Measurements from ENCODE around the gene IQSEC1. TPM values are rescaled to one million over a fixed set of nuclear protein-coding genes. Genes with fewer than 3 reads are reported as not detected.

The IQSEC1 gene
- total RNA-seq, 2 donors from 2014 or later = 57.5 to 63.9 TPM

DNA sequence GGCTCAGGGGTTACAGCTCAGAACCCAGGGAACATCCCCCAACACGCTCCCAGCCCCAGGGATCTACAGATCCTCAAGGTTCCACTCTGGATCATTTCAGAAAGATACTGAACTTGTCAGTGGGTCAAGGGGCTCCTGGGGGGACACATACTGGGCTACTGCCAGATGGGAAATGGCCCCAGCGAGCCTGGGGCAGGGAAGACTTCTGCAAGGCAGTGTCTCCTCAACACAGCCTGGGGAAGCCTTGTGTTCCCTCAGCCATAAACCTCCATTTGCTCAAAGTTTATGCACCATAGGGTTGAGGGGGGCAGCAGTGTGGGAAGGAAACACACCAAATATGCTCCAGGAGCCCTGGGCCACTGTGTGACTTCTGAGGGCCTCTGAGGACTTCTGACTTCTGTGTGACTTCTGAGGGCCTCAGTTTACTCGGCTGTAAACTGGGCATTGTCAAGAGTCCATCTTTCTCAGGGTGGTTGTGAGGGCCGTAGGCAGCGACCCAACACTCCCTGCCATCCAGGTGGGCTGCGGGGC lies 58.4 kb downstream of the IQSEC1 start:
- H3K36me3 ChIP-seq = no peaks in the 10 kb centered on the region
- DNase-seq (ENCODE audit: low spot score) = no peak
- no peaks in the 10 kb centered on the region for H3K9me3 ChIP-seq
- H3K4me3 ChIP-seq = peak overlapping the region; percentile 1 to 27
- H3K27me3 ChIP-seq = no peaks in the 10 kb centered on the region
- peaks cover 0 to 48% of the 10 kb centered on the region in 2 donors for H3K4me1 ChIP-seq
- H3K27ac ChIP-seq = peak overlapping the region; percentile 68 to 81
- TF ChIP-seq, protein P1, sequence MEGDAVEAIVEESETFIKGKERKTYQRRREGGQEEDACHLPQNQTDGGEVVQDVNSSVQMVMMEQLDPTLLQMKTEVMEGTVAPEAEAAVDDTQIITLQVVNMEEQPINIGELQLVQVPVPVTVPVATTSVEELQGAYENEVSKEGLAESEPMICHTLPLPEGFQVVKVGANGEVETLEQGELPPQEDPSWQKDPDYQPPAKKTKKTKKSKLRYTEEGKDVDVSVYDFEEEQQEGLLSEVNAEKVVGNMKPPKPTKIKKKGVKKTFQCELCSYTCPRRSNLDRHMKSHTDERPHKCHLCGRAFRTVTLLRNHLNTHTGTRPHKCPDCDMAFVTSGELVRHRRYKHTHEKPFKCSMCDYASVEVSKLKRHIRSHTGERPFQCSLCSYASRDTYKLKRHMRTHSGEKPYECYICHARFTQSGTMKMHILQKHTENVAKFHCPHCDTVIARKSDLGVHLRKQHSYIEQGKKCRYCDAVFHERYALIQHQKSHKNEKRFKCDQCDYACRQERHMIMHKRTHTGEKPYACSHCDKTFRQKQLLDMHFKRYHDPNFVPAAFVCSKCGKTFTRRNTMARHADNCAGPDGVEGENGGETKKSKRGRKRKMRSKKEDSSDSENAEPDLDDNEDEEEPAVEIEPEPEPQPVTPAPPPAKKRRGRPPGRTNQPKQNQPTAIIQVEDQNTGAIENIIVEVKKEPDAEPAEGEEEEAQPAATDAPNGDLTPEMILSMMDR (IDR thresholded peaks at IDR 0.05) = no peak

DNA sequence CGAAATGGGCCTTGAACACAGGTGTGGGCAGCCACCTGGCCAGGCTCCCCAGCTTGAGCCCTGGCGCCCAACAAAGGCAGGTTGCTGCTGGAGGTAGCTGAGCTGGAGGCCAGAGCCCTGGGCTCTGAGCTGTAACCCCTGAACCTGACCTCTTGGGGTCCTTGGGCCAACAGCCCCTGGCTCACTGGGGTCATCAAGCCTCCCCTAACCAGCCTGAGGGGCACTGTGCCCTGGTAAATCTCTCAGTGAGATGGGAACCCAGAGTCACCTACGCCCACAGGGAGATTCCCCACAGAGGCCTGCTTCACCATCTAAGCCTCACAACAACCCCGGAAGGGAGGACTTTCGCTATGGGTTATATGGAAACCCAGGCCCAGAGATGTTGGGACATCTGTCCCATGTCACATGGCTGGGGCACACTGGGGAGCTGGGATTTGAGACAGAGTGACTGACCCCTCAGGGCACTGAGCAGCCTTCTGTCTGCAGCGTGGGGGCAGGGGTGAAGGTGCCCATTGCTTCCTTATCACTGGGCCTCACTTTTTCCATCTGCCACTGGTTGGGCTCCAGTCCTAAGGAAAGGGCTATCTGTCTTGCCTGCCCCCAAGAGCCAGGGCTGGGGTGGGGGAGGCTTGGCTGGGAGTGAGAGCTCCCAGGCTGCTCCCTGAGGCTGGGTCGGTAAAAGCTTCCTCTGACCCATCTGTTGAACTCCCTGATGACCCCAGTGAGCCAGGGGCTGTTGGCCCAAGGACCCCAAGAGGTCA lies 59.1 kb downstream of the IQSEC1 start:
- no peak for DNase-seq (ENCODE audit: low spot score)
- no peaks in the 10 kb centered on the region for H3K9me3 ChIP-seq
- H3K36me3 ChIP-seq = no peaks in the 10 kb centered on the region
- peaks cover 0 to 45% of the 10 kb centered on the region in 2 donors for H3K4me1 ChIP-seq
- H3K27me3 ChIP-seq = no peaks in the 10 kb centered on the region
- H3K4me3 ChIP-seq = no peak overlapping the region
- no peak overlapping the region for H3K27ac ChIP-seq
- TF ChIP-seq, protein P1 (IDR thresholded peaks at IDR 0.05) = no peak

DNA sequence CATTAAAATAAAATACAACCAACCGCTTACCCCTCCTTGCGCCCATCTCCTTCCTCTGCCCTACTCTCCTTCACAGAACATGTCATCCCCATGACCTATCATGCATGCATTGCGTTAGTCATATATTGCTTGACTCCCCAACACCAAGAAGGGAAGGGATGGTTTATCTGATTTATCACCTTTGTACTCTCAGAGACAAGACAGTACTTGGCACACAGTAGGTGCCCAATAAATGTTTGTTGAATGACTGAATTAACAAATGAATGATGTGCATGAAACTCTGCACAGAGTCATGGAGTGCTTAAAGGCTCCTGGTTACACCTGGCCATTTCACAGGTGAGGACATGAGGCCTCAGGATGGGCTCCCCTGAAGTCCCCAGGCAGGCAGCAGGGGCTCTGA lies 59.7 kb downstream of the IQSEC1 start:
- Histone ChIP-seq H3K4me1 (peaks cover 0 to 45% of the 10 kb centered on the region in 2 donors), H3K9me3 (no peaks in the 10 kb centered on the region), H3K36me3 (no peaks in the 10 kb centered on the region), H3K4me3 (no peak overlapping the region), H3K27ac (no peak overlapping the region), H3K27me3 (no peaks in the 10 kb centered on the region)
- TF ChIP-seq, protein P1 (IDR thresholded peaks at IDR 0.05) = no peak
- no peak for DNase-seq (ENCODE audit: low spot score)

DNA sequence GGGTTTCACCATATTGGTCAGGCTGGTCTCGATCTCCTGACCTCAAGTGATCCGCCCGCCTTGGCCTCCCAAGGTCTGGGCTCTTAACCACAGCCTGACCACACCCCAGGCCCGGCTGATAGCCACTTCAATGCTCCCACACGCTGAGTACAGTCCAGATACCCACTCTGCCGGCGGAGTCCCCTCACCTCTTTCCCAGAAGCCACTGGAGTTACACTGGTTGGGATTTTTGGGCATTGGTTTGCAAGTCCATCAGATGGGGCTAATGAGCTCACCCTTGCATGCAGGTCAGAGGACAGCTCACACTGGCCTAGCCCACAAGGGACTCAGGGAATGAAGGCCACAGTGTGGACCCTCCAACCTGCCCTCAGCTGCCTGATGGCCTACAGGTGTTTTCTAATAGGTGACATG lies 60.1 kb downstream of the IQSEC1 start:
- peak overlapping the region; percentile 40 to 45 for H3K27ac ChIP-seq
- H3K9me3 ChIP-seq = no peaks in the 10 kb centered on the region
- TF ChIP-seq, protein P1 (IDR thresholded peaks at IDR 0.05) = no peak
- no peak overlapping the region for H3K4me3 ChIP-seq
- H3K4me1 ChIP-seq = peaks cover 0 to 45% of the 10 kb centered on the region in 2 donors
- no peak for DNase-seq (ENCODE audit: low spot score)
- no peaks in the 10 kb centered on the region for H3K27me3 ChIP-seq
- no peaks in the 10 kb centered on the region for H3K36me3 ChIP-seq

DNA sequence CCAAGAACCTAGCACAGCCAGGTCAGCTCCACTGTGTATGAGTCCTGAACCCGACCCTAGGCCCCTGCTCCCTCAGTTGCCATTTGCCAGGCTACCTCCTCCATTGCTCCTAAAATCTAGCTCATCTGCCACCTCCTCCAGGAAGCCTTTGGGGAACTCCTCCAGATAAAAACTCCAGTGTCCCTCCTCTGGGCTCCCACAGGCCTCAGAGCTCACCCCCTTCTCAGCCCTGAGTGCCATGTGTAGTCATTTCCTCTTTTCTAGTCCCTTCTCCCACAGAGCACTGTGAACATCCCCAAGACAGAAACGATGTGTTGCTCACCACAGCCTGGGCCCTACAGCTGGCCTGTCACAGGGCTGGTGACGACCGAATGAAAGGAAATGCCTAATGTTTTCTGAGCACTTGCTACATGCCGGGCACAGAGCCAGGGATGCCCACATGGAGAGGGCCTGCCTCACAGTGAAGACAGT lies 61.0 kb downstream of the IQSEC1 start:
- peak overlapping the region; percentile 10 to 15 for H3K27ac ChIP-seq
- peaks cover 0 to 45% of the 10 kb centered on the region in 2 donors for H3K4me1 ChIP-seq
- no peaks in the 10 kb centered on the region for H3K36me3 ChIP-seq
- no peaks in the 10 kb centered on the region for H3K27me3 ChIP-seq
- H3K4me3 ChIP-seq = no peak overlapping the region
- TF ChIP-seq, protein P1 (IDR thresholded peaks at IDR 0.05) = no peak
- H3K9me3 ChIP-seq = no peaks in the 10 kb centered on the region
- DNase-seq (ENCODE audit: low spot score) = peak; percentile 84
